Measurements from ENCODE around the gene PTPRG. TPM values are rescaled to one million over a fixed set of nuclear protein-coding genes. Genes with fewer than 3 reads are reported as not detected.

The PTPRG gene
- total and polyA plus RNA-seq, 2 donors (not counting 3 experiments of a cell fraction or from before 2014, with no cell fraction given), result 8.9 to 39.1 TPM

GRCh38 chr3:62159056-62159708 lies 597.8 kb downstream of the PTPRG start:
- dilution Hi-C loops (cut with MboI; ENCODE audit: extremely low pct_ligation_motif_present, low sequenced_read_pairs), result no loop called here
- Histone ChIP-seq H3K36me3 (ENCODE audit: control insufficient read depth in 2 of 2, extremely low read depth in 1 of 2, insufficient read depth in 2 of 2, low read length in 2 of 2) (no peaks in the 10 kb centered on the region), H4K20me1 (replicated peaks; ENCODE audit: control insufficient read depth, extremely low read depth, insufficient read depth, low read length) (no peaks in the 10 kb centered on the region), H3K27ac (ENCODE audit: insufficient read depth, low read depth, low read length) (peak overlapping the region; percentile 94), H3K4me1 (ENCODE audit: control insufficient read depth, extremely low read depth, insufficient read depth, low read length) (peaks cover 33% of the 10 kb centered on the region), H3K4me3 (replicated peaks in 1 of 3; ENCODE audit: insufficient read depth in 1 of 3, low read depth in 1 of 3, low read length in 3 of 3) (peak overlapping the region in 1 of 3 experiments; percentile 9), H3K27me3 (ENCODE audit: control insufficient read depth in 2 of 2, insufficient read depth in 2 of 2, low read length in 2 of 2) (no peaks in the 10 kb centered on the region), H2AFZ (ENCODE audit: low read depth, low read length) (no peak overlapping the region), H3K9me1 (replicated peaks; ENCODE audit: control insufficient read depth, extremely low read depth, insufficient read depth, low read length) (no peaks in the 10 kb centered on the region), H3K9ac (replicated peaks; ENCODE audit: extremely low read depth, insufficient read depth, low read length) (peak overlapping the region; percentile 79), H3K79me2 (ENCODE audit: control insufficient read depth, insufficient read depth, low read length) (no peaks in the 10 kb centered on the region), H3K9me3 (replicated peaks; ENCODE audit: control insufficient read depth, insufficient read depth, low read length) (no peaks in the 10 kb centered on the region), H3K4me2 (ENCODE audit: insufficient read depth, low read length) (peak overlapping the region; percentile 73)
- no peak for DNase-seq (ENCODE audit: low read depth, low spot score)
- peak; percentile 59 for FAIRE-seq
- TSS peak; percentile 31 for BruUV-seq (replicated peaks)
- ChIA-PET CTCF (interaction anchor here (0.7 to 3.7 kb wide), 9 partner anchors 11 to 595 kb away, joined by 3 to 30 read pairs (median 7); no protein-coding TSS in a partner anchor), POLR2A (interaction anchor here (0.9 kb wide), 1 partner anchor 11 kb away, joined by 3 read pairs; no protein-coding TSS in a partner anchor)
- TF ChIP-seq EZH2 (IDR thresholded peaks at IDR 0.05; ENCODE audit: borderline replicate concordance, low read depth, low read length, severe bottlenecking) (no peak), GATA2 (IDR thresholded peaks at IDR 0.05; ENCODE audit: insufficient read depth, insufficient read length, low read depth, low read length) (no peak), CTCF (IDR thresholded peaks at IDR 0.05; ENCODE audit: extremely low read depth in 1 of 2, insufficient read depth in 1 of 2, low read depth in 1 of 2, low read length in 2 of 2) (no peak), MYC (IDR thresholded peaks at IDR 0.05; ENCODE audit: low read depth, low read length) (no peak)
- intact Hi-C loops (cut with micrococcal nuclease), result loop anchor here (1.0 kb wide), 3 partner anchors 15 to 28 kb away; no protein-coding TSS in a partner anchor
